GM20431 (cell line): Measurements from ENCODE around the gene RCSD1.

Source experiments
- in situ Hi-C: fragments of 300-500 bp; cut with MseI, MboI; formaldehyde crosslinking; loops from one replicate; pipeline ENCODE4 v1.15.0; 2020; ENCODE audit warnings: low sequenced_read_pairs; ENCODE audit not compliant: unreplicated experiment

RCSD1 gene

GRCh38 chr1:167638064-167638463 lies 8.0 kb downstream of the RCSD1 start:
- in situ Hi-C loops, result no loop called here

- in situ Hi-C loops, result no loop called here
These were observed 10.0 kb downstream of the RCSD1 start for GRCh38 chr1:167640051-167640450.

GRCh38 chr1:167641786-167642500 lies 11.9 kb downstream of the RCSD1 start:
- in situ Hi-C loops, result no loop called here

GRCh38 chr1:167642501-167642826 lies 12.4 kb downstream of the RCSD1 start:
- in situ Hi-C loops, result no loop called here

DNA sequence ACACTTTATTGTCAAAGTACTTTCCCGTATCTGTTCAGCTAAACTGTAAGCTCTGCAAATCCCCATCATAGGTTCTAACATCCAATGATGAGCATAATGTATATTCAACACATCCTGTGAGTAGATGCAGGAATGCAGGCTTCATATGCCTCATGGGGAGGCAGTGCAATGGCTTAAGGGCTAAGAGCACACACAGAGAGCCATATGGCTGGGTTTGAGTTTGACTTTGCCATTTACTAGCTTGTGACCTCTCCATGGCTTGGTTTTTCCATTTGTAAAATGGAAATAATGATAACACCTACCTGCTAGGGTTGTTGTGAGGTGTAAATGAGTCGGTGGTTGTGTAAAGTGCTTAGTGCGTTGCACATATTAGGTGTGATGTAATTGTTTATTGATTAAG lies 13.4 kb downstream of the RCSD1 start:
- in situ Hi-C loops, result no loop called here

DNA sequence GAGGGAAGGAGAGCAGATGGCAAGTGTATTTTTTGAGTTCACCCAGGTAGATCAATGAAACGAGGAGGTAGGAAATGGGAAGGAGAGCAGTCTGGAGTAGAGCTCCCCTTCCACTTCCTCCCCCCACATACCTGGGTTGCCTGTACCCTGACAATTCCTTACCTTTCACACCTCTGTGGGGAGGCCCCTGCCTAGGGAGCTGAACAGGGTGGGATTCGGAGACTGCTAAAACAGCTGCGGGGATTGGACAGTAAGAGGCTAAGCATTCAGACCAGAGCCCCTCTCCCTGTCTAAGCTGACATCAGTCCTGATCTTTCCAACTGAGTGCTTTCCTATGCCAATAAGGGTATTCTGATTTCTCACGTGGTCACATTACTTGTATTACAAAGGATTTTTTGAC lies 14.5 kb downstream of the RCSD1 start:
- in situ Hi-C loops, result no loop called here

DNA sequence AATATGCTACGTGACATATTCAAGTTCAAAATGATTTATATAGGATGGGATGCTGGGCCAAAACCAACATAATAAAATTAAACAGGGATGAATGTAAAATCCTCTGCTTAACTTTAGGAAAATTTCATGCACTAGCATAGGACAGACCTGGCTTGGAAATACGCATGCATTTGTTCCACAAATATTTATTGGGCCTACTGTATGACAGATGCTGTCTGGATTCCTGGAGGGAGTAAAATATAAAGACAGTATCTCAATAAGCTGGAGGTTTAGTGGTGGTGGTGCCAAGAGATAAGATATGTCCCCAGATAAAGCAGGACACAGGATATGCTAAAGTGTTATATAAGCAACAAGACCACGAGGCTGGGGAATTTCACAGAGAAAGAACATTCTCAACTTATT lies 15.1 kb downstream of the RCSD1 start:
- in situ Hi-C loops, result no loop called here

DNA sequence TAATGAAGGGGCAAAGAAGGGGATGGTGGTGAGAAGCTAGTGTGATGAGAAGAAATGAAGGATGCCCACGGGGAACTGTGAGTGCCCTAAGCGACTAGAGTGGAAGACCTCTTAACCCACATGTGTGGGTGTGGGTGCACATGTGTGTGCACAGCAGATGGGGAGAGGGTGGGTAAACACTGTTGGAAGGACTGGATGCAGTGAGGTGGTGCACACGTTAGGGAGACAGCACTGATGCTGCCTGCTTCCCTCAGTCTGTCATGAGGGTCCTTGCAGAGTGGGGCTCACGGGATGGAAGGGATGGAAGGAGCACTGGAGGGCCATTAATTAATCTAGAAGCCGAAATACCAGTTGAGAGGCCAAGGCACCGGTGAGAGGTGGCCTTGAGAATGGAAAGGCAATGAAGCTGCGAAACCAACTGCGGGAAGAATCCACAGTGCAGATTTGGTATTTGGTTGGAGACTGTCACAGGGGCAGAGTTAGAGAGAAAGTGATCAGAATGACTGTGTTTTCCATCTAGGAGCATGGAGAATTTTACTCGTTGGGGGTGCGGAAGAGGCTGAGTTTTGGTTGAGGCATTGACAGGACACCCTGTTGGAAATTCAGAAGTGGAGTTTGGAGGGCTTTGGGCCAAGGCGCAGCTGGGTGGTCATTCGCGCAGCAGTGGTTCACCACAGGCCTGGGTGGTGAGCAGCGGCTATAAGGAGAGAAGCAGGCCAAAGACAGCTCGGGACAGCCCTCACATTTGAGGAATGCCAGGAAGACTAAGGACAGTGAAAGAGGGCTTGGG lies 15.8 kb downstream of the RCSD1 start:
- in situ Hi-C loops, result no loop called here

DNA sequence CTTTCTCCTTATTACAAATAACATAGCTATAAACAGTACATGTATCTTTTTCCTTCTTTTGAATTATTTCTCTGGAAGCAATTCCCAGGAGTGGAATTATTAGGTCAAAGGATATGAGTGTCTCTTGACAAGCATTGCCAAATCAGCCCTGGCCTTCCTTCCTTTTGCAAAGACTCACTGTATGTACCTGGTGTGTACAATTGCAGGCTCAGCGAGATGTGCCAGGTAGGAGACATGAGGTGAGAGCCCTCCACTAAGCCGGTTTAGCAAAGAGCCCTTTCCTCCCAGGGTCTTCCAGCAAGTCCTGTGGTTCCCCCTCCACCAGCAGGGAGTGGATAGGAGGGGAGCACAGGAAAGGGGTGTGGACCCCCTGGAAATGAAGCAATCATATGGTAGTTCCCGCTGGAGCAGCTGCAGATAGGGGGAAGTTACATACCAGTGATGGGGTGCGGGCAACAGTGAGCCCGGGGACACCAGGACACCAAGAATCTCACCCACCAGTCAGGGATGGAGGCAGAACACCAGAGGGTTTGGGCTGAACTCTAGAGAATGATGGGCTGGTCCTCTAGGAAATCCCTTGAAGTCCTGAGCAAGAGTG lies 18.3 kb downstream of the RCSD1 start:
- in situ Hi-C loops, result no loop called here

- in situ Hi-C loops, result no loop called here
These were observed 19.1 kb downstream of the RCSD1 start for GRCh38 chr1:167648978-167649744.

DNA sequence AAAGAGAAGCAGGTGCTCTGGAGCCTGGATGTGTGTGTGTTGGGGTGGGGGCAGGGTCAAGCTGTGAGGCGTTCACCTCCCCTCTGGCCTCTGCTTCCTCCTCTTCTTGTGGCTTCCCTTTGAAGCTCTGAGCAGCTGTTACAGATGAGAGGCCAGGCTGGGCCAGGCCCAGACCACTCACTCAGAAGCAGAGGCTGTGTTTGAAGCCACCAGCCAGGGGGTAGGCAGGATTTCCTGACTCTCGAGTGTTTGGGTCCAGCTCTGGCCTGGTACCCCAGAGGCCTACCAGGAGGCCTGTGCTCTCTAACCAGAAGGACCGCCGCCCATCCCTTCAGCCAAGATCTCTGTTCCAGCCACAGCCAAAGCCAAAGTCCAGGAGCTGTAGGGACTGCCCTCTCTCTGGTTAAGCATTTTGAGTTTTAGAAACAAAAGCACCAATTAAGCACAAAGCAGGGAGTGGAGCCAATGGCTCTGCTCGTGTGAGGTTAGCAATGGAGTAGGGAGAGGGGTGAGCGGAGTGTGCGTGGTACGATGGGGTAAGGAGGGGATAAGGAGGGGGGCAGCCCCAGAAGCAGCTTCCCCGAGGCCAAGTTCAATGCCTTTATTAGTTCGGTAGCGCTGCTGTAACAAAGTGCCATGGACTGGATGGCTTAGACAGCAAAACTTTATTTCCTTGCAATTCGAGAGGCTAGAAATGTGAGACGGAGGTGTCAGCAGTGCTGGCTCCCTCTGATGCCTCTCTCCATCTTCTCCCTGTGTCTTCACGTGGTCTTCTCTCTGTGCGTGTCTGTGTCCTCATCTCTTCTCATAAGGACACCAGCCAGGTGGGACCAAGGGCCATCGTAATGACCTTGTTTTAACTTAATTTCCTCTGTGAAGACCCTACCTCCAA lies 20.5 kb downstream of the RCSD1 start:
- in situ Hi-C loops, result no loop called here

GRCh38 chr1:167651161-167651693 lies 21.2 kb downstream of the RCSD1 start:
- in situ Hi-C loops, result no loop called here

DNA sequence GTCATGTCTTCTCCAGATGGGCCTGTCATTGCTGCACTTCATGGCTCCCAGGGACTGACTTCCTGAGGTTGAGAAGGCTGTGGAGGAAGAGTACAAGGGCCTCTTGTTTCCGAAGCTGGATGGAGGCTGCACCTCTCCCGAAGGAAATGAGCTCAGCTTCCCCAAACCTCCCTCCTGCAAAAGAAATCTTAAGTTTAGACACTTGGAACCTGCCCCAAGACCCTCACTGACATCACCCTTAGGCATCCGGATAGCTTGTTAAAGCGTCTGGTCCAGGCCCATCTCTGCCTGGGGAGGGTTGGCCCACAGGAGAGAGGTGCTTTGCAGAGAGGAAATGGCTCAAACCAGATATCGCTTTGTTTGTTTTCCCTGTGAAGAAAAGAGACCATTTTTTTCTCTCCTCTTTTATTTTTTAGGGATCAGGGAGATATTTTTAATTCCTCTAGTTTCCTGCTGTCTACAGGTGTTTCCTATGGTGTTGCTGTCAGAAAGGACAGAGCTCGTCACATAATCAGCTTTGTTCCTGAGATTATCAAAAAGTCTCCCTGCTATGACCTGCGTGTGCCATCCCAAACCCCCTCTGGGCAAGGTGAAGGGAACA lies 25.0 kb downstream of the RCSD1 start:
- in situ Hi-C loops, result no loop called here

DNA sequence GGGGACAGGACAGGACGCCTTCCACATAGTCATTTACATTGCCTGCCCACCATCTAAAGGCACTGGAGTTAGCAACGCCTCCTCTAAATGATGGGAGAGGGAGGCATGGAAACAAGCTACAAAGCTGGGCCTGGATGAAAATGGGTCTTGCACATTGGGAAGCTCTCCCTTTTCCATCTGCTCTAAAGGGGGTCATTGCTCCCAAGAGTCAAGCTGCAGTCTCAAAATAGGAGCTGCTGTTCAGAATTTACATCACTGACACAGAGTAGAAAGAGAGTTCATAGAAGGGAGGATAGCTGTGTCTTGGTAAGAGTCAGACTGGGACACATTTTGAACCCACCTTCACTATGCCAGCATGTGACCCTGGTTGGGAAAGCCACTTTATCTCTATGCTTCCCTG lies 26.6 kb downstream of the RCSD1 start:
- in situ Hi-C loops, result no loop called here

DNA sequence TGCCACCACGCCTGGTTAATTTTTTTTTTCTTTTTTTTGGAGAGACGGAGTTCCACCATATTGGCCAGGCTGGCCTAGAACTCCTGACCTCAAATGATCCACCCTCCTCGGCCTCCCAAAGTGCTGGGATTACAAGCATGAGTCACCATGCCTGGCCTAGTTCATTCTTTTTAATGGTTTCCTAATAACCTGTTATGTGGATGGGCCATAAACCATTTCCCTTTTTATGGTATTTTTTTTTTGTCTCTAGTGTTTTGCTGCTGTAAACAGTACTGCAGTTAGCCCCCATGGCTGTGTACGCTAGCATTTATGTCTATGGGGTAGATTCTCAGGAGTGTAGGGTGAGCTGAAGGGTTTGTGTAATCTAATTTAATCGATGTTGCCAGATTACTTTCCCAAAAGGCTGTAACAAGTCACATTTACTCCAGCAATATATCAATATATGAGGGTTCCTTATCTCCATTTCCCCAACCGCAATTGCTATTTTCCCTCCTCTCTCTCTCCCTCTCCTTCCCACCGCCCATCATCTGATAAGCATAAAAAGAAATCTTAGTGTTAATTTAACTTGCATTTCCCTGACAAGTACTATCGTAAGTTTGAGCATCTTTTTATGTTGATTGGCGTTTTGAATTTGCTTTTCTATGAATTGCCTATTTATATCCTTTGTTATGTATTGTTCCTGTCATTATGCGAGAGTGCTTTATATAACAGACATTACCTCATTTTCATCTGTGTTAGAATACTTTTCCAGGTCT lies 28.7 kb downstream of the RCSD1 start:
- in situ Hi-C loops, result no loop called here

DNA sequence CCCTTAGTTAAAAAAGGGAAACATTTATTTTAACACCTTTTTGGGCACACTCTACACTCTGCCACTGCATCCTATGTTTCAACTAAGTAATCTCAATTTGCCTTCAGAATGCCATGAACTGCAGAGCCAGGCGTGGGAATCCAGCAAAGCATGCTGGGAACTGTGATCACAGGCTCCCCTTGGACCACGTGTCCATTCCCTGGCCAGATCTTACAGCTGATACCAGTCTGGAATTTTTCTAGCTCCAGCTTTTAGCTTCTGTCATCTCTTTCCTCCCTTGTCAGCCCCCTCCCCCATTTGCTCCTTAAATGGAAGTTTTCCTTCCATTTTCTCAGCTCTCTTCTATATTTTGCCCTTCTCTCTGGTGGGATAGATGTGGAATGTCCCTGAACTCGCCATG lies 29.4 kb downstream of the RCSD1 start:
- in situ Hi-C loops, result no loop called here

DNA sequence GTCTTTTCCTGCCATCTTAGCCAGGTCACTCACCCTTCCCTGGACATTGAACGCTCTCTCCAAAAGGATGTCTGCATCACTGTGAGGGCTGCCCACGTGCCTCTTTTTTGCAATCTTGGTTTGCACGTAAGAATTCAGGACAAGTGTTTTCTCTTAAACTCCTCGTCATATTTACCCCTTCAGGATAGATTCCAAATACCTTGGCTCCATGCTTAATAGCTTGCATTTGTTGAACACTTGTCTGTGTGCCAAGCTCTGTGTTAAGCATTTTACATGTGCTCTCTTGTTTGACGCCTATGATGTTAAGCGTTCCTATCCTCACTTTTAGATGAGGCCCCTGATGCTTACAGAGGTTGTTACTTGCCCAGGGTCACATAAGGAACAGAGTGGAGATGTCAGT lies 29.8 kb downstream of the RCSD1 start:
- in situ Hi-C loops, result no loop called here
